Thymus (tissue), 11 donors: ENCODE data around the gene ATF6. TPM values are rescaled to one million over a fixed set of nuclear protein-coding genes. Genes with fewer than 3 reads are reported as not detected.
A peak's percentile ranks its signal among the peaks of the same experiment; 100 is the strongest.

ENCODE experiments used
- DNase-seq, 9 donors: peaks; one replicate each; pipeline ENCODE4 v3.0.0-alpha.2; 2013; ENCODE audit warnings: low spot score in 9 of 9, low read depth in 6 of 9, missing footprints in 1 of 9
- H3K27ac ChIP-seq, 2 donors: one replicate each; pipeline ENCODE4 v1.5.1; 2013; ENCODE audit warnings: control low read depth in 1 of 2, low read depth in 1 of 2, low read length in 1 of 2, mild to moderate bottlenecking in 1 of 2, moderate library complexity in 1 of 2
- H3K27me3 ChIP-seq, 2 donors: one replicate each; pipeline ENCODE4 v1.5.1; 2013; ENCODE audit warnings: low read length in 1 of 2; ENCODE audit not compliant: control insufficient read depth in 2 of 2, insufficient read depth in 1 of 2
- H3K36me3 ChIP-seq, 2 donors: one replicate each; pipeline ENCODE4 v1.5.1; 2013; ENCODE audit warnings: low read length in 1 of 2, mild to moderate bottlenecking in 1 of 2, moderate library complexity in 1 of 2; ENCODE audit not compliant: control insufficient read depth in 2 of 2, insufficient read depth in 2 of 2
- H3K4me1 ChIP-seq, 2 donors: one replicate each; pipeline ENCODE4 v1.5.1; 2013; ENCODE audit warnings: low read length in 2 of 2; ENCODE audit not compliant: control insufficient read depth in 2 of 2, insufficient read depth in 2 of 2
- H3K4me3 ChIP-seq, 2 donors: one replicate each; pipeline ENCODE4 v1.5.1; 2013; ENCODE audit warnings: low read length in 2 of 2, control low read depth in 1 of 2, mild to moderate bottlenecking in 1 of 2
- H3K9me3 ChIP-seq, 2 donors: one replicate each; pipeline ENCODE4 v1.5.1; 2013; ENCODE audit warnings: low read length in 1 of 2, mild to moderate bottlenecking in 1 of 2; ENCODE audit not compliant: control insufficient read depth in 2 of 2, insufficient read depth in 1 of 2
- WGBS: extraction: QIAGEN DNeasy Blood & Tissue Kit; methylation state at CpG from one replicate; pipeline ENCODE4 v1.1.7; 2013; 5-methylcytosine and 5-hydroxymethylcytosine counted together
- polyA plus RNA-seq: library from polyadenylated mRNA; stranded (reverse); fragments of 200-250 nt; gene quantifications from one replicate; pipeline ENCODE4 v1.2.3, GENCODE V29; 2013
- total RNA-seq: library from RNA; stranded (reverse); fragments of 120-200 nt; gene quantifications from one replicate; pipeline ENCODE4 v1.2.4, GENCODE V29; 2013
- donor health status: healthy.

The ATF6 gene
- total and polyA plus RNA-seq, 2 donors: 6.5 to 12.7 TPM

DNA sequence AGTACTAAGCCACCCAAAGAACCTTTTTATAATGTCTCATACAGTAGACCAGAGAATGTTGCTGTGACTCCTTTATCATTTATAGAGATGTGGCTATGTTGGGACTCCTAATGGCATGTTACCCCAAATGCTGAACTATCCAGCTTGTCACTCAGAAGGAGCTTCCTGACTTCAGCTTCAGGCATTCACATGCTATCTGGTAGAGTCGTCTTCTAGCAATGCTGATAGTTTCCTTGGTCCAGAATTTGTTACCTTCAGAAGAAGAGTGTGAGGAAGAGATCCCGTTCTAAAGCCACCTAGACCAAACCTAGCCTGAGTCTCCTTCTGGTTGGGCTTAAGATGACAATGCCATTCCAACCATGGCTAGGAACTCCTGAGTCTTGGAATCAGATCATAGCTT is 189.5 kb downstream of the ATF6 start:
- H3K36me3 ChIP-seq: peaks cover 5 to 14% of the 10 kb centered on the region in 2 donors
- no peak overlapping the region for H3K27ac ChIP-seq
- 96% methylated on average over 2 of the region's 2 CpGs for WGBS
- H3K4me1 ChIP-seq: no peaks in the 10 kb centered on the region
- no peaks in the 10 kb centered on the region for H3K9me3 ChIP-seq
- H3K4me3 ChIP-seq: no peak overlapping the region
- no peak for DNase-seq
- H3K27me3 ChIP-seq: no peaks in the 10 kb centered on the region

GRCh38 chr1:161956097-161956496 is 190.0 kb downstream of the ATF6 start:
- 81% methylated on average over 4 of the region's 4 CpGs for WGBS
- H3K4me1 ChIP-seq: no peaks in the 10 kb centered on the region
- no peak overlapping the region for H3K27ac ChIP-seq
- H3K9me3 ChIP-seq: no peaks in the 10 kb centered on the region
- H3K36me3 ChIP-seq: peaks cover 5 to 14% of the 10 kb centered on the region in 2 donors
- no peak for DNase-seq
- H3K27me3 ChIP-seq: no peaks in the 10 kb centered on the region
- no peak overlapping the region for H3K4me3 ChIP-seq

DNA sequence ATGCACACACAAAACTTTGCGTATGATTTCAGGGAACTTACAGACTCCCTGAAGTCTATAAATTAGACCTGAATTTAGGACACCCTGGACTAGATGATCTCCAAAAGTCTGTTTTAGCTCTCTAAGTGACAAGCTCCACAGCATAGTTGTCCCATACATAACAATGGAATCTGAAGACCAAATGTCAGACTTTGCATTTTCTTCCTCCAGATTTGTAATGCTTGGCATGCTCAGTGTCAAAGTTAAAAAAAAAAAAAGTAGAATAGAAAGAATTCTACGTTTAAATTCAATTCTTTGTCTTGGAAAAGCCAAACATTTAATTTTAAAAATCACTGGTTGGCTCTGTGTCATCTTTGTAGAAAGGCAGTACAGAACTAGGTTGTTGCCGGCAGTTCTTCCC is 190.8 kb downstream of the ATF6 start:
- no peak overlapping the region for H3K4me3 ChIP-seq
- 98% methylated on average over 3 of the region's 3 CpGs for WGBS
- peaks cover 5 to 14% of the 10 kb centered on the region in 2 donors for H3K36me3 ChIP-seq

DNA sequence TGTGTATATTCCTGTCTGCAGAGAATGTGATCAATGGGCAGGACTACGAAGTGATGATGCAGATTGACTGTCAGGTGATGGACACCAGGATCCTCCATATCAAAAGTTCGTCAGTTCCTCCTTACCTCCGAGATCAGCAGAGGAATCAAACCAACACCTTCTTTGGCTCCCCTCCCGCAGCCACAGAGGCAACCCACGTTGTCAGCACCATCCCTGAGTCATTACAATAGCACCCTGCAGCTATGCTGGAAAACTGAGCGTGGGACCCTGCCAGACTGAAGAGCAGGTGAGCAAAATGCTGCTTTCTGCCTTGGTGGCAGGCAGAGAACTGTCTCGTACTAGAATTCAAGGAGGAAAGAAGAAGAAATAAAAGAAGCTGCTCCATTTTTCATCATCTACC is 192.3 kb downstream of the ATF6 start:
- WGBS: 92% methylated on average over 7 of the region's 7 CpGs
- Histone ChIP-seq H3K36me3 (peaks cover 5 to 14% of the 10 kb centered on the region in 2 donors), H3K4me1 (no peaks in the 10 kb centered on the region), H3K4me3 (no peak overlapping the region), H3K27ac (no peak overlapping the region), H3K27me3 (no peaks in the 10 kb centered on the region), H3K9me3 (no peaks in the 10 kb centered on the region)
- no peak for DNase-seq

More for the DNA sequence above, 190.8 kb downstream of the ATF6 start:
- Histone ChIP-seq H3K9me3 (no peaks in the 10 kb centered on the region), H3K27ac (no peak overlapping the region), H3K27me3 (no peaks in the 10 kb centered on the region), H3K4me1 (no peaks in the 10 kb centered on the region)
- DNase-seq: no peak

DNA sequence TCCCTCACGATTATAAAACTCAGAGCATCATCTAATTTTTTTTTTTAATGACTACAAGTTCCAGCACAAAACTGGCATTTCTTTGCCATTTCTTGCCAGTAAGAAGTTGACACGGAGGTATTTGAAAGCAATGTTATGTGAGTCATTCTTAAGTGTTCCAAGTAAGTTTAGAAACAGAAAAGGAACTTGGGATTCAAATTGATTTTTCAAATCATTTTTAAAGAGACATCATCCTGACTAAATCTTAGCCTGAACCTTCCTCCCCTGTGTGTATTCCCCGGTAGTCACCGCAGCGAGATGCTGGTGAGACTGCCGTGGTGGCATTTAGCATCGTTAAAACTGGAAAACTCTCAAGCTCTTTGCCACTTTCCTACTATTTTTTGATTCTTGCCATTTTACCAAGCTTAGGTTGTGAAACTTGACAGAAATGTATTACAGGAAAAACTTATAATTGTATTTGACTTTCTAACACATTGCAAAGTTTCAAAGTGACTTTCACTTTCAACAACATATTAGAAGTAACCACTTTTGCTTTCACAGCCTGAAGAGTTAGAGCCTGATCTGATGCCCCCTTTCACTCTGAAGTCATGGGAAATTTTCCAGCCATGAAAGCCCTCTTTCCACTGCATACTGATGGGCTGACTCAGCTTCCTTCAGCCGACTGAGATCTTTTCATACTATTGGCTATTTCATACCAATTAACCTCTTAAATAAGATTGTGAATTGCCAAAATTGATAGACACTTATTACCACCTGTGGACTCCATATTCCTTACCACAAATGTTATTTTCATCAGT is 196.2 kb downstream of the ATF6 start:
- 92% methylated on average over 8 of the region's 8 CpGs for WGBS
- DNase-seq: peak in 1 of 9 donors; percentile 24
- Histone ChIP-seq H3K27ac (no peak overlapping the region), H3K36me3 (peaks cover 5 to 17% of the 10 kb centered on the region in 2 donors), H3K27me3 (no peaks in the 10 kb centered on the region), H3K4me1 (no peaks in the 10 kb centered on the region), H3K9me3 (no peaks in the 10 kb centered on the region), H3K4me3 (no peak overlapping the region)

DNA sequence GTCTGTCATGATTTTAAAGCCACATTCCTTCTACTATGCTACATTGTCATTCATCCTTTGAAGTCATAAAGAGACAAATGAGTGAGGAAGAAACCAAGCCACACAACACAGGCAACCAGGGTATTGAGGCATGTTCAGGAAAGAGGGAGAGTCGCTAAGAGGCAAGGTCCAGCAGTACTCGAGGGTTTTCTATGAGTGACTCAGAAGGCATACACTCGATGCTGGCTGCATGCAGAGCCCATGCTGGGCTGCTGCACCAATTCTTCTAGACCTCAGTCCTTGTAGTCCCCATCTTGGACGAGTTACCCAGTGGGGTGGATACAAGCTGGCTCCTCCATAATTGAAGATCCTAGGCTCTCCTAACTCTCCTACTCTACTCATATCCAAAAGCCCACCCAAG is 199.9 kb downstream of the ATF6 start:
- no peaks in the 10 kb centered on the region for H3K27me3 ChIP-seq
- H3K4me3 ChIP-seq: no peak overlapping the region
- peaks cover 0 to 3% of the 10 kb centered on the region in 2 donors for H3K36me3 ChIP-seq
- WGBS: 97% methylated on average over 4 of the region's 4 CpGs
- no peaks in the 10 kb centered on the region for H3K9me3 ChIP-seq
- H3K4me1 ChIP-seq: peaks cover 0 to 4% of the 10 kb centered on the region in 2 donors
- no peak for DNase-seq
- no peak overlapping the region for H3K27ac ChIP-seq

- H3K36me3 ChIP-seq: peaks cover 0 to 3% of the 10 kb centered on the region in 2 donors
- no peak overlapping the region for H3K27ac ChIP-seq
- no peak for DNase-seq
- H3K4me1 ChIP-seq: peaks cover 0 to 4% of the 10 kb centered on the region in 2 donors
- no peaks in the 10 kb centered on the region for H3K27me3 ChIP-seq
- 93% methylated on average over 6 of the region's 6 CpGs for WGBS
- no peak overlapping the region for H3K4me3 ChIP-seq
- H3K9me3 ChIP-seq: no peaks in the 10 kb centered on the region
Observed at GRCh38 chr1:161970036-161970435, 203.9 kb downstream of the ATF6 start.

- H3K27ac ChIP-seq: no peak overlapping the region
- peaks cover 0 to 4% of the 10 kb centered on the region in 2 donors for H3K4me1 ChIP-seq
- WGBS: 24% methylated on average over 3 of the region's 3 CpGs
- H3K27me3 ChIP-seq: no peaks in the 10 kb centered on the region
- no peak overlapping the region for H3K4me3 ChIP-seq
- DNase-seq: peak in 1 of 9 donors; percentile 11
- H3K36me3 ChIP-seq: peaks cover 0 to 3% of the 10 kb centered on the region in 2 donors
- H3K9me3 ChIP-seq: no peaks in the 10 kb centered on the region
Observed at GRCh38 chr1:161970633-161971032, 204.5 kb downstream of the ATF6 start.

DNA sequence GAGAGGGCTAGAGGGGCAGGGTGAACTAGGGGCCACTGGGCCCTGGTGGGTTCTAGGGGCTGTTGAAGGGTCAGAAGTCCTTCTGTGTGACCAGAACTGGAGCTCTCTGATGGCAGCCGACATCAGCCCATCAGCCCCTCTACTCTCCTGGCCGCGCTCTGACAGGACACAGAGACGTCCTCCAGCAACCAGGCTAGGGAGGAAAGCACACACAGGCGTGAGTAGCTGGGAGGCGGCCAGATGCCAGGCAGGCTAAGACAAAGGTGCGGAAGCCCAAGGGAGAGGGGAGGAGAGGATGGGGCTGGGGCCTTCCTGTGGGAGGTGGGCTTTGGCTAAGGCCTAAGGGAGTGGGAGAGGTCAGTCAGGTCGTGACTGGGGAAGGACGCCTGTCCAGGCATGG is 206.7 kb downstream of the ATF6 start:
- DNase-seq: no peak
- no peaks in the 10 kb centered on the region for H3K36me3 ChIP-seq
- WGBS: 95% methylated on average over 9 of the region's 9 CpGs

More for the DNA sequence above, 206.7 kb downstream of the ATF6 start:
- H3K27me3 ChIP-seq: no peaks in the 10 kb centered on the region
- H3K9me3 ChIP-seq: no peaks in the 10 kb centered on the region
- no peak overlapping the region for H3K27ac ChIP-seq
- peaks cover 0 to 4% of the 10 kb centered on the region in 2 donors for H3K4me1 ChIP-seq
- no peak overlapping the region for H3K4me3 ChIP-seq
